Heart right ventricle (tissue), 16 donors: ENCODE data around the gene PTRH1. TPM values are rescaled to one million over a fixed set of nuclear protein-coding genes. Genes with fewer than 3 reads are reported as not detected.

ENCODE experiments used
- ATAC-seq, 8 donors: fragments of 200-7000 bp; cut with Tn5 transposase; one replicate each; pipeline ENCODE4 v1.9.1; 2020; ENCODE audit warnings: mild to moderate bottlenecking in 8 of 8, moderate library complexity in 8 of 8, moderate number of reproducible peaks in 1 of 8
- DNase-seq, 2 donors: peaks; one replicate each; pipeline ENCODE4 v3.0.0-alpha.2; 2020
- H3K27ac ChIP-seq, 10 donors: fragments of 200-600 bp; sonication (generic) in 2 of 10; one replicate each; pipeline versions ENCODE4 v1.5.0 to v1.8.0; 2020 to 2022; ENCODE audit warnings: mild to moderate bottlenecking in 3 of 10
- H3K27me3 ChIP-seq, 7 donors: fragments of 200-600 bp; one replicate each; pipeline ENCODE4 v1.8.0; 2021 to 2022; ENCODE audit warnings: mild to moderate bottlenecking in 2 of 7
- H3K36me3 ChIP-seq, 9 donors: fragments of 200-600 bp; sonication (generic) in 1 of 9; one replicate each; pipeline versions ENCODE4 v1.5.0 to v1.8.0; 2020 to 2022; ENCODE audit warnings: mild to moderate bottlenecking in 2 of 9
- H3K4me1 ChIP-seq, 9 donors: fragments of 200-600 bp; sonication (generic) in 1 of 9; one replicate each; pipeline versions ENCODE4 v1.5.0 to v1.8.0; 2020 to 2022; ENCODE audit warnings: mild to moderate bottlenecking in 4 of 9
- H3K4me3 ChIP-seq, 10 donors: fragments of 200-600 bp; sonication (generic) in 2 of 10; one replicate each; pipeline versions ENCODE4 v1.5.0 to v1.8.0; 2020 to 2022; ENCODE audit warnings: mild to moderate bottlenecking in 7 of 10, moderate library complexity in 2 of 10
- H3K9me3 ChIP-seq, 11 donors: fragments of 200-600 bp in 10 of 11; sonication (generic) in 2 of 11; one replicate each; pipeline versions ENCODE4 v1.5.0 to v1.8.0; 2013 to 2022; ENCODE audit warnings: mild to moderate bottlenecking in 2 of 11, control low read depth in 1 of 11, moderate library complexity in 1 of 11
- WGBS, 2 donors: extraction: QIAGEN DNeasy Blood & Tissue Kit; methylation state at CpG; one replicate each; pipeline ENCODE4 v1.1.7; 2013; ENCODE audit warnings: inconsistent platforms in 1 of 2; 5-methylcytosine and 5-hydroxymethylcytosine counted together
- intact Hi-C, 10 donors: fragments of 100-400 bp; cut with DNase I; formaldehyde crosslinking; loops; one replicate each; pipeline versions ENCODE4 v1.11.1 to v1.14.2; 2022
- polyA plus RNA-seq, 2 donors: library from polyadenylated mRNA; stranded (reverse); fragments of 200-250 nt; gene quantifications; one replicate each; pipeline ENCODE4 v1.2.3, GENCODE V29; 2013
- total RNA-seq, 10 donors: library from RNA; stranded (reverse); fragmentation: NEBNext Ultra II Directional in 3 of 10; extraction: Animal tissue kit (Norgen Biotek cat#: 25700) in 3 of 10; gene quantifications; one replicate each; pipeline versions ENCODE4 v1.2.1 to v1.2.4, GENCODE V29; 2021 to 2023
- TF ChIP-seq, protein P1 (sequence below), 9 donors: fragments of 200-600 bp; sonication (generic) in 2 of 9; IDR thresholded peaks; one replicate each; pipeline versions ENCODE4 v1.5.0 to v1.8.0; 2021 to 2022; ENCODE audit warnings: antibody characterized with exemption in 9 of 9, mild to moderate bottlenecking in 5 of 9, moderate library complexity in 1 of 9
- donor health status: Arrhythmogenic right ventricular cardiomyopathy.
- donor health status: ischemic (EF 13 %, LVEDD 7.1; RV severe dilation, severe dysfunction).
- donor health status: healthy with polysubstance abuse.
- donor health status: DM: no; HTN: yes; CAD: no.
- donor health status: DM: no; HTN: no; CAD: no.
- donor health status: ischemic (EF 25% LVEDD 6.9; RV normal size, moderate dysfunction).
- donor health status: ischemic (EF 25% LVEDD 5.7; RV mildly dilated, moderate dysfunction).
- donor health status: healthy.
- donor health status: DM: yes; HTN: yes; CAD: no.
- donor health status: Ischemic cardiomyopathy.
- donor health status: ischemic (EF 35%, LVEDD 5.7; RV mildly dilated, moderate dysfunction).
- donor health status: nonischemic (EF 11% LVEDD 7.7; RV severe dilation, severe dysfunction).
- donor health status: DM: yes; HTN: yes; CAD: no.
- donor health status: PGD.
- donor health status: ischemic (EF 29% LVEDD 5.4; RV normal size, mild dysfunction).
- donor health status: nonischemic (EF 23%, LVEDD 6.1; RV moderate dilation, normal function).

The PTRH1 gene
- total and polyA plus RNA-seq, 12 donors = 8.1 to 47.0 (median 11.5) TPM

DNA sequence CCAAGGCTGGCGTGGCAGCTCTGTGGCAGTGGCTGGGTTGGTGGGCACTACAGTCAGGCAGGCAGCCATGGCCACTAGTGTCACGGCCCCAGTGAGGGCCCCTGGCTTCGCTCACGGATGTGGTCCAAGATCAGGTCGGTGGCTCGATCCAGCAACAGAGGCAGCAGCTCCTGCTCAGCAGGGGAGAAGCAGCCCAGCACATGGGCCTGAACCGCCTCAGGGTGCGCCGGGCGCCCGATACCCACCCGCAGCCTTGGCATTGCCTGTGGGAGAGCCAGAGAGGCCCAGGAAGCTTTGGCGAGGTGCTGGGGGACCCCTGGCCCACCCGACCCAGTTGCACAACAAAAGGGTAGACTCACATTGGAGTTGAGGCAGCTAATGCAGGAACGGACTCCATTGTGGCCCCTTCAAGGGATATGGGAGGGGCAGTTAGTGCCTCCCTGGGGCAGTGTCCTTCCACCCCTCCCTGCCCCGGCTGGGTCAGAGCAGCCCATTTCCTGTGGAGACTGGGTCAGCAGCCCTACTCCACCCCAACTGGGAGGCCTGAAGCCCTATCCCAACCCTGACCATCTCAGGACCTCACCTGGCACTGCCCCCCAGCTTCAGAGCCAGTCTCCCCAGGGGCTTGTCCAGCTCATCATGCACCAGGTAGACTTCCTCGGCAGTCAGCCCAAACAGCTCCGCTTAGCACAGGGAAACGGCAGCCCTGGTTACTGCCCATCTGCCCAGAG is 1.3 kb downstream of the PTRH1 start:
- WGBS, 2 donors = 78 to 79% methylated on average over 18 to 19 of the region's 19 CpGs
- TF ChIP-seq, protein P1, sequence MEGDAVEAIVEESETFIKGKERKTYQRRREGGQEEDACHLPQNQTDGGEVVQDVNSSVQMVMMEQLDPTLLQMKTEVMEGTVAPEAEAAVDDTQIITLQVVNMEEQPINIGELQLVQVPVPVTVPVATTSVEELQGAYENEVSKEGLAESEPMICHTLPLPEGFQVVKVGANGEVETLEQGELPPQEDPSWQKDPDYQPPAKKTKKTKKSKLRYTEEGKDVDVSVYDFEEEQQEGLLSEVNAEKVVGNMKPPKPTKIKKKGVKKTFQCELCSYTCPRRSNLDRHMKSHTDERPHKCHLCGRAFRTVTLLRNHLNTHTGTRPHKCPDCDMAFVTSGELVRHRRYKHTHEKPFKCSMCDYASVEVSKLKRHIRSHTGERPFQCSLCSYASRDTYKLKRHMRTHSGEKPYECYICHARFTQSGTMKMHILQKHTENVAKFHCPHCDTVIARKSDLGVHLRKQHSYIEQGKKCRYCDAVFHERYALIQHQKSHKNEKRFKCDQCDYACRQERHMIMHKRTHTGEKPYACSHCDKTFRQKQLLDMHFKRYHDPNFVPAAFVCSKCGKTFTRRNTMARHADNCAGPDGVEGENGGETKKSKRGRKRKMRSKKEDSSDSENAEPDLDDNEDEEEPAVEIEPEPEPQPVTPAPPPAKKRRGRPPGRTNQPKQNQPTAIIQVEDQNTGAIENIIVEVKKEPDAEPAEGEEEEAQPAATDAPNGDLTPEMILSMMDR (IDR thresholded peaks at IDR 0.05) = no peak
- ATAC-seq = no peak

GRCh38 chr9:127712867-127713266 is 2.6 kb downstream of the PTRH1 start:
- DNase-seq = no peak
- H3K27me3 ChIP-seq = no peaks in the 10 kb centered on the region

More for the DNA sequence above, 1.3 kb downstream of the PTRH1 start:
- Histone ChIP-seq H3K27me3 (no peaks in the 10 kb centered on the region), H3K9me3 (no peaks in the 10 kb centered on the region), H3K36me3 (no peaks in the 10 kb centered on the region), H3K4me3 (peak overlapping the region in 9 of 10 donors; percentile 52 to 95 (median 83)), H3K4me1 (peaks cover 5 to 23% (median 18%) of the 10 kb centered on the region in 9 donors), H3K27ac (peak overlapping the region in 1 of 10 donors; percentile 87)
- no peak for DNase-seq
- intact Hi-C loops = no loop called here

DNA sequence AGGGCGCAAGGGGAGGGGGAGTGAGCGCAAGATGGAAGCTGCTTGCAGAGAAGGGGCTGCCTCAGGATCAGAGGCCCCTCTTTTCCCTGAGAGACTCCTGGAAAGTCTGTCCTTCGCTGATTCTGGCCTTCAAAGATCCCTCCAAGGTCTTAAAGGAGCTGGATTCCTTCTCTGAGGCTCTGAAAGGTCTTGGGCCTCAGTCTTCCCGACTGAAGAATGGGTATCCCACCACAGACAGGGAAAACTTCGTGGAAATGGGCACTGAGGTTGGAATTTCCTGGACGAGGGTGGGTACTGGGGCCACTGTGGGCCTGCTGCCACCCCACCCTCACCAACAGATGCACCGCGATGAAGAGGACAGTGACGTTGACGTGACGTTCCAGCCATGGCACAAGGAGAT is 3.1 kb downstream of the PTRH1 start:
- H3K4me1 ChIP-seq = peaks cover 4 to 23% (median 18%) of the 10 kb centered on the region in 9 donors
- no peaks in the 10 kb centered on the region for H3K9me3 ChIP-seq
- no peaks in the 10 kb centered on the region for H3K27me3 ChIP-seq
- DNase-seq = no peak
- intact Hi-C loops = no loop called here
- no peak overlapping the region for H3K4me3 ChIP-seq
- no peak overlapping the region for H3K27ac ChIP-seq
- ATAC-seq = no peak
- TF ChIP-seq, protein P1 (IDR thresholded peaks at IDR 0.05) = no peak
- H3K36me3 ChIP-seq = no peaks in the 10 kb centered on the region
- WGBS, 2 donors = 90 to 91% methylated on average over 11 of the region's 11 CpGs

More at GRCh38 chr9:127712867-127713266, 2.6 kb downstream of the PTRH1 start:
- H3K27ac ChIP-seq = no peak overlapping the region
- H3K36me3 ChIP-seq = no peaks in the 10 kb centered on the region
- TF ChIP-seq, protein P1 (IDR thresholded peaks at IDR 0.05) = no peak
- 95 to 96% methylated on average over 10 of the region's 10 CpGs for WGBS, 2 donors
- no peak overlapping the region for H3K4me3 ChIP-seq
- intact Hi-C loops = no loop called here
- no peaks in the 10 kb centered on the region for H3K9me3 ChIP-seq
- no peak for ATAC-seq
- peaks cover 5 to 23% (median 18%) of the 10 kb centered on the region in 9 donors for H3K4me1 ChIP-seq

DNA sequence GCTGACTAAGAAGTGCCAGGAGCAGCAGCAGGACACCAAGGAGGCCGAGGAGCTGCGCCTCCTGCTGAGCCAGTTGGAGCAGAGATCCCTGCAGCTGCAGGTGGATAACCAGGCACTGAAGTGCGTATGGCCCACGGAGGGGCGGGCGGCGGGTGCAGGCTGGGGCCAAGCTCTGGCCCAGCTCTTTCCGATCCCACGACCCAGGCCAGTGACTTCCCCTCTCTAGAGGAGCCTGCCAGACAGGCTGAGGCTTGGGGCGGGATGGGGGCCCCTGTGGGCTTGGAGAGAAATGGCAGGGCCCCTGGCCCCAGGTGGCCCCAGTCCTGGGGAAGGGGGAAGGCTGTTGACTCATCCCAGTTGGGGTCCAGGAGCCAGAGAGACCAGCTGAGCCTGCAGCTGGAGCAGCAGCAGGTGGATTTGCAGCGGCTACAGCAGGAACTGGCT is 3.6 kb downstream of the PTRH1 start:
- intact Hi-C loops = no loop called here
- 84 to 86% methylated on average over 11 of the region's 11 CpGs for WGBS, 2 donors
- Histone ChIP-seq H3K36me3 (no peaks in the 10 kb centered on the region), H3K27me3 (no peaks in the 10 kb centered on the region), H3K4me3 (no peak overlapping the region), H3K27ac (no peak overlapping the region), H3K4me1 (peaks cover 4 to 23% (median 18%) of the 10 kb centered on the region in 9 donors), H3K9me3 (no peaks in the 10 kb centered on the region)
- ATAC-seq (no peak), DNase-seq (no peak)
- TF ChIP-seq, protein P1 (IDR thresholded peaks at IDR 0.05) = no peak
